ENCODE measurements around the gene INF2.

DNA sequence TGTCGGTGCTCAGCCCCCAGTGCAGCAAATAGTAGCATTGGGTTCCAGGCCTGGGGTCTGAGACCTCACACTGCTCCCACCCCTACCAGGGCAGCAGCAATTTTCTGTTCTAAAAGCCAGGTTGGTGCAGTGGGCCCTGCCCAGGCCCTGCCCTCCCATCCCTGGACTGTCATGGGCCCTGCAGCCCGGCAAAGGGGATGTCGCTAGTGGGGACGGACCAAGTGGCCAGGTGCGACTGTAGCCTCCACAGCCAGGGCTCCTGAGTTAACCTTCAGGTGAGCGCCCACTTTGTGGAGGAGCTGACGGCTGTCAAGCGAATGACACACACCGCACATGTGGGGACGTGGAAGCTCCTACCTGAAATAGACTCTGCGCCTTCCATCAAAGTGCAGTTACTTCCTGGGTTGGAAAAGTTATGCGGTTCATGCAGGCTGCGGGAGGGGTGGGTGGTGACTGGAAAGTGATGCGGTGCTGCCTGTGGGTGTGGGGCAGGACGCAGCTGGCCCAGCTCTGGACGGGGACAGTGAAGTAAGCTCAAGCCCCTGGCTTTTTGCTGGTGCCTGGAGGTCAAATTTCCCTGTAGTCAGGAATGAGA, 1.5 kb downstream of the INF2 start:
- no peak for TF ChIP-seq EZH2phosphoT487 (IDR thresholded peaks at IDR 0.05; ENCODE audit: insufficient read depth, low read depth)
- no peak for TF ChIP-seq EZH2 (IDR thresholded peaks at IDR 0.05; ENCODE audit: insufficient read depth, poor library complexity, severe bottlenecking)

Data from GM23248 (cell line).